ENCODE data around the gene METAP2. TPM values are rescaled to one million over a fixed set of nuclear protein-coding genes. Genes with fewer than 3 reads are reported as not detected.

METAP2 gene
- polyA plus RNA-seq, 3 donors, result 17.0 to 26.0 (median 19.9) TPM

DNA sequence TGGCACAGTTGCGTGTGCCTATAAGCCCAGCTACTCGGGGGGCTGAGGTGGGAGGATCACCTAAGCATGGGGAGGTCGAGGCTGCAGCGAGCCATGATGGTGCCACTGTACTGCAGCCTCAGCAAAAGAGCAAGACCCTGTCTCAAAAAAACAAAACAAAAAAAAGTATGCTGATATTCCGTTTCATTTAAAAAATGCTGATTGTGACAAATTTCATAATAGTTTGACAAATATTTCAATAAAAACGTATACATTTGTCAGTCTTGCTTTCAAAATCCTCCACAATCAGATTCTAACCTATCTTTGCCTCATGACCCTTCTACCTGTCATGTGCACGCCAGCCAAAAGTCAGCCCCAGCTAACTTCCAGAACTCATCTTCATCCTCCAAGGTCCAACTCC lies 67.5 kb downstream of the METAP2 start:
- Mint-ChIP-seq H3K9me3 (peaks cover 0 to 2% (median 0%) of the 10 kb centered on the region in 7 donors), H3K27me3 (ENCODE audit: low read depth in 3 of 3) (peaks cover 17 to 34% (median 20%) of the 10 kb centered on the region in 3 donors), H3K27ac (no peak overlapping the region), H3K4me3 (no peak overlapping the region), H3K4me1 (no peaks in the 10 kb centered on the region), H3K36me3 (no peaks in the 10 kb centered on the region)
- WGBS (ENCODE audit: insufficient coverage), result 91% methylated on average over 4 of the region's 7 CpGs
- no peak overlapping the region for H3K9ac ChIP-seq (ENCODE audit: insufficient read depth, low read length, poor library complexity, severe bottlenecking)
- H3K79me2 ChIP-seq (ENCODE audit: insufficient read depth, low read length), result no peaks in the 10 kb centered on the region
- H2AFZ ChIP-seq (ENCODE audit: insufficient read depth, low read depth, low read length, poor library complexity, severe bottlenecking), result no peak overlapping the region
- H3K4me2 ChIP-seq (replicated peaks; ENCODE audit: extremely low read depth, low read length, poor library complexity, severe bottlenecking), result no peak overlapping the region
- peaks cover 10 to 13% of the 10 kb centered on the region in 2 donors for H3K27me3 ChIP-seq (ENCODE audit: control insufficient read depth in 2 of 2, insufficient read depth in 2 of 2, low read length in 2 of 2)
- H3K4me3 ChIP-seq (replicated peaks in 1 of 3; ENCODE audit: low read depth in 2 of 3, low read length in 3 of 3), result no peak overlapping the region
- no peak overlapping the region for H3K27ac ChIP-seq (ENCODE audit: low read depth in 1 of 2, low read length in 2 of 2)
- no peaks in the 10 kb centered on the region for H3K4me1 ChIP-seq (ENCODE audit: control insufficient read depth in 1 of 2, insufficient read depth in 2 of 2, low read length in 2 of 2)
- intact Hi-C loops (cut with micrococcal nuclease), result no loop called here
- no peaks in the 10 kb centered on the region for H4K20me1 ChIP-seq (ENCODE audit: insufficient read depth, low read length)
- TF ChIP-seq, protein P1, sequence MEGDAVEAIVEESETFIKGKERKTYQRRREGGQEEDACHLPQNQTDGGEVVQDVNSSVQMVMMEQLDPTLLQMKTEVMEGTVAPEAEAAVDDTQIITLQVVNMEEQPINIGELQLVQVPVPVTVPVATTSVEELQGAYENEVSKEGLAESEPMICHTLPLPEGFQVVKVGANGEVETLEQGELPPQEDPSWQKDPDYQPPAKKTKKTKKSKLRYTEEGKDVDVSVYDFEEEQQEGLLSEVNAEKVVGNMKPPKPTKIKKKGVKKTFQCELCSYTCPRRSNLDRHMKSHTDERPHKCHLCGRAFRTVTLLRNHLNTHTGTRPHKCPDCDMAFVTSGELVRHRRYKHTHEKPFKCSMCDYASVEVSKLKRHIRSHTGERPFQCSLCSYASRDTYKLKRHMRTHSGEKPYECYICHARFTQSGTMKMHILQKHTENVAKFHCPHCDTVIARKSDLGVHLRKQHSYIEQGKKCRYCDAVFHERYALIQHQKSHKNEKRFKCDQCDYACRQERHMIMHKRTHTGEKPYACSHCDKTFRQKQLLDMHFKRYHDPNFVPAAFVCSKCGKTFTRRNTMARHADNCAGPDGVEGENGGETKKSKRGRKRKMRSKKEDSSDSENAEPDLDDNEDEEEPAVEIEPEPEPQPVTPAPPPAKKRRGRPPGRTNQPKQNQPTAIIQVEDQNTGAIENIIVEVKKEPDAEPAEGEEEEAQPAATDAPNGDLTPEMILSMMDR (IDR thresholded peaks at IDR 0.05), result no peak
- H3K9me3 ChIP-seq (replicated peaks in 1 of 2; ENCODE audit: control insufficient read depth in 1 of 2, insufficient read depth in 1 of 2, low read length in 2 of 2), result no peaks in the 10 kb centered on the region
- no peak for DNase-seq
- no peaks in the 10 kb centered on the region for H3K36me3 ChIP-seq (replicated peaks in 1 of 2; ENCODE audit: control insufficient read depth in 1 of 2, insufficient read depth in 2 of 2, low read length in 2 of 2)

DNA sequence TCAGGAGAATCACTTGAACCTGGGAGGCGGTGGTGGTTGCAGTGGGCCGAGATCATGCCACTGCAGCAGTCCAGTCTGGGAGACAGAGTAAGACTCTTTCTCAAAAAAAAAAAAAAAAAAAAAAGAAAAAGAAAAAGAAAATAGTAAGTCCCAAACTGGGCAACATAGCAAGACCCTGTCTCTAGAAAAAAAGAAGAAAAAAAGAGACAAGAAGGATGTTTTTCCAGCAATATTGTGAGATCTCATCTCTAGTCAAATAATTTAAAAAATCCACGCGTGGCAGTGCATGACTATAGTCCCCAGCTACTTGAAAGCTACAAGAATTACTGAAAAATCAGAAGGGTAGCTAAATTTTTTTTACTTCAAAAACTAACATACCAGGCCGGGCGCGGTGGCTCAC lies 69.4 kb downstream of the METAP2 start:
- Mint-ChIP-seq H3K36me3 (peaks cover 0 to 2% of the 10 kb centered on the region in 2 donors), H3K9me3 (peaks cover 0 to 6% (median 3%) of the 10 kb centered on the region in 7 donors), H3K4me3 (no peak overlapping the region), H3K4me1 (peaks cover 7% of the 10 kb centered on the region), H3K27me3 (ENCODE audit: low read depth in 3 of 3) (peaks cover 34 to 49% (median 37%) of the 10 kb centered on the region in 3 donors), H3K27ac (no peak overlapping the region)
- no peaks in the 10 kb centered on the region for H4K20me1 ChIP-seq (ENCODE audit: insufficient read depth, low read length)
- H3K27me3 ChIP-seq (ENCODE audit: control insufficient read depth in 2 of 2, insufficient read depth in 2 of 2, low read length in 2 of 2), result peaks cover 27 to 32% of the 10 kb centered on the region in 2 donors
- TF ChIP-seq, protein P1 (IDR thresholded peaks at IDR 0.05), result no peak
- no peak overlapping the region for H2AFZ ChIP-seq (ENCODE audit: insufficient read depth, low read depth, low read length, poor library complexity, severe bottlenecking)
- H3K9me3 ChIP-seq (replicated peaks in 1 of 2; ENCODE audit: control insufficient read depth in 1 of 2, insufficient read depth in 1 of 2, low read length in 2 of 2), result no peaks in the 10 kb centered on the region
- H3K4me2 ChIP-seq (replicated peaks; ENCODE audit: extremely low read depth, low read length, poor library complexity, severe bottlenecking), result no peak overlapping the region
- no peak for DNase-seq
- peaks cover 9% of the 10 kb centered on the region in 2 donors for H3K4me1 ChIP-seq (ENCODE audit: control insufficient read depth in 1 of 2, insufficient read depth in 2 of 2, low read length in 2 of 2)
- H3K27ac ChIP-seq (ENCODE audit: low read depth in 1 of 2, low read length in 2 of 2), result no peak overlapping the region
- WGBS (ENCODE audit: insufficient coverage), result 100% methylated on average over 1 of the region's 7 CpGs
- H3K9ac ChIP-seq (ENCODE audit: insufficient read depth, low read length, poor library complexity, severe bottlenecking), result no peak overlapping the region
- no peaks in the 10 kb centered on the region for H3K36me3 ChIP-seq (replicated peaks in 1 of 2; ENCODE audit: control insufficient read depth in 1 of 2, insufficient read depth in 2 of 2, low read length in 2 of 2)
- intact Hi-C loops (cut with micrococcal nuclease), result no loop called here
- H3K79me2 ChIP-seq (ENCODE audit: insufficient read depth, low read length), result no peaks in the 10 kb centered on the region
- H3K4me3 ChIP-seq (replicated peaks in 1 of 3; ENCODE audit: low read depth in 2 of 3, low read length in 3 of 3), result no peak overlapping the region
